Kidney (tissue), 14 donors: ENCODE data around the gene FOXP2. TPM values are rescaled to one million over a fixed set of nuclear protein-coding genes. Genes with fewer than 3 reads are reported as not detected.

ENCODE experiments used
- DNase-seq, 5 donors: peaks; one replicate each; pipeline ENCODE4 v3.0.0-alpha.2; 2013 to 2020
- FAIRE-seq: peaks from 2 replicates; lab custom pipeline; 2012; peaks lifted over from hg19 to GRCh38; lab: Jason Lieb, UNC
- H3K27ac ChIP-seq, 2 donors: one replicate each; pipeline ENCODE4 v1.7.0; 2013; ENCODE audit warnings: low read depth in 2 of 2, low read length in 2 of 2, inconsistent platforms in 1 of 2
- H3K27me3 ChIP-seq: one replicate; pipeline ENCODE4 v1.7.1; 2013; ENCODE audit warnings: low read length, inconsistent platforms; ENCODE audit not compliant: control insufficient read depth, insufficient read depth
- H3K36me3 ChIP-seq, 3 donors: one replicate each; pipeline versions ENCODE4 v1.7.0 to v1.7.1; 2013; ENCODE audit warnings: low read length in 3 of 3, control low read depth in 1 of 3, inconsistent platforms in 1 of 3; ENCODE audit not compliant: insufficient read depth in 3 of 3, control insufficient read depth in 2 of 3
- H3K4me1 ChIP-seq, 3 donors: one replicate each; pipeline versions ENCODE4 v1.7.0 to v1.7.1; 2013; ENCODE audit warnings: low read length in 3 of 3, inconsistent platforms in 1 of 3, low read depth in 1 of 3; ENCODE audit not compliant: control insufficient read depth in 2 of 3, insufficient read depth in 2 of 3
- H3K4me3 ChIP-seq, 3 donors: one replicate each; pipeline versions ENCODE4 v1.7.0 to v1.8.1; 2013; ENCODE audit warnings: low read length in 3 of 3, control low read depth in 1 of 3, inconsistent platforms in 1 of 3
- H3K9ac ChIP-seq, 3 donors: one replicate each; pipeline versions ENCODE4 v1.7.0 to v1.7.1; 2013; ENCODE audit warnings: low read length in 3 of 3, control low read depth in 1 of 3, inconsistent platforms in 1 of 3
- H3K9me3 ChIP-seq, 3 donors: one replicate each; pipeline versions ENCODE4 v1.7.0 to v1.7.1; 2013; ENCODE audit warnings: low read length in 3 of 3, control low read depth in 1 of 3, inconsistent platforms in 1 of 3; ENCODE audit not compliant: control insufficient read depth in 2 of 3, insufficient read depth in 1 of 3
- CTCF ChIP-seq: IDR thresholded peaks from 3 replicates; pipeline ENCODE4 v1.5.1; 2012; ENCODE audit warnings: mild to moderate bottlenecking, moderate library complexity, borderline replicate concordance; ENCODE audit not compliant: insufficient read depth; ENCODE audit errors: extremely low read depth
- intact Hi-C: fragments of 100-400 bp; cut with DNase I; formaldehyde crosslinking; loops from one replicate; pipeline ENCODE4 v1.11.1; 2022
- polyA plus RNA-seq: library from polyadenylated mRNA; stranded (reverse); fragments of 350-450 nt; fragmentation: Illumina TruSeq; extraction: RNeasy Lipid Tissue Mini Kit (QIAGEN cat#74804); gene quantifications from one replicate; pipeline ENCODE4 v1.2.3, GENCODE V29; 2014; ENCODE audit warnings: low read depth, low replicate concordance; ENCODE audit not compliant: insufficient read depth
- total RNA-seq: library from RNA; stranded (reverse); fragmentation: NEBNext Ultra II Directional; extraction: Animal tissue kit (Norgen Biotek cat#: 25700); gene quantifications from one replicate; pipeline ENCODE4 v1.2.1, GENCODE V29; 2021
- donor health status: control.
- donor health status: control.
- donor health status: control.
- donor health status: control.
- donor health status: control.
- donor health status: DM: yes; HTN: yes; CAD: no.
- donor health status: Normal renal cell carcinoma (clear cell type).

Gene FOXP2
- total and polyA plus RNA-seq, 2 donors from 2014 or later, result 0.69 to 8.0 TPM

DNA sequence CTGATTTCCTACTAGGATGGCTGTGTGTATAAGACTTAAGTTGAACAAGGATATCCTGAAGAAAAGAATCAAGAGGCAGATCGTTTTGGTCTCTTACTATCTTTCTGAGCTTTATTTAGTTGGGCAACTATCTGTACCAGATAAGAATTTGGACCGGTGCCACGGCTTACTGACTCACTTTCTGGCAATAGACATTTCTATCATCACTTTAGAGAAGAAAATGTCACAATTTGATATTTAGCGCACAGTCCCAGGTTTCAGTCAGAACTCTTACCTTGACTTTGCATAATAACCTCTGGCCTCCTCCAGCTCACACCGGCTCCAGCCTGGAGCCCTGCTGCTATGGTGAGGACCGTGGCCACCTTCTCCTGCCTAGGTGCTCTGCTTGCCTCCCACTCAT is 289.1 kb downstream of the FOXP2 start:
- no peak for TF ChIP-seq CTCF
- no peaks in the 10 kb centered on the region for H3K27me3 ChIP-seq
- H3K4me3 ChIP-seq, result no peak overlapping the region
- H3K9me3 ChIP-seq, result no peaks in the 10 kb centered on the region
- no peaks in the 10 kb centered on the region for H3K4me1 ChIP-seq
- no peak overlapping the region for H3K27ac ChIP-seq
- no peak overlapping the region for H3K9ac ChIP-seq
- FAIRE-seq (no peak), DNase-seq (no peak)
- intact Hi-C loops, result no loop called here
- no peaks in the 10 kb centered on the region for H3K36me3 ChIP-seq

DNA sequence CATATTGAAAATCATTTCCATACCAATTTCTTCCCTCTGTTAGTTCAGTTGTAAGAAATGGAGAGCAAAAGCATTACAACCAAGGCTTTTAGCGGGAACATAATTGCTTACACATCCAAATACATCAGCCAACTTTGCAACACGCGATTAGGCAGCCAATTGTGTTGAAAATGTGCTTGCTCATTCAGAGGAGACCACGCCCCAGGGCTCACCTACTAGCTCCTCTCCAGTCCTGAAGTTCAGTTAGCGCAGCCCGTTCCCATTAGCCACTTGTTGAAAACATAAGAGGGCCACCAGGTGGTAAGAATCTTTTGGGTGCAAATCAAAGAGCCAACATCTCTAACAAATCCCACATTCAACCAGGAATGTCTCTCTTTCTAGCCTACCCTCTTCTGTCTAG is 294.0 kb downstream of the FOXP2 start:
- Histone ChIP-seq H3K27ac (no peak overlapping the region), H3K27me3 (no peaks in the 10 kb centered on the region), H3K9ac (no peak overlapping the region), H3K9me3 (no peaks in the 10 kb centered on the region), H3K4me3 (no peak overlapping the region), H3K4me1 (peaks cover 0 to 7% (median 0%) of the 10 kb centered on the region in 3 donors), H3K36me3 (no peaks in the 10 kb centered on the region)
- FAIRE-seq, result no peak
- intact Hi-C loops, result no loop called here
- TF ChIP-seq CTCF, result no peak
- DNase-seq, result peak in 3 of 5 donors; percentile 27 to 46 (median 43)

DNA sequence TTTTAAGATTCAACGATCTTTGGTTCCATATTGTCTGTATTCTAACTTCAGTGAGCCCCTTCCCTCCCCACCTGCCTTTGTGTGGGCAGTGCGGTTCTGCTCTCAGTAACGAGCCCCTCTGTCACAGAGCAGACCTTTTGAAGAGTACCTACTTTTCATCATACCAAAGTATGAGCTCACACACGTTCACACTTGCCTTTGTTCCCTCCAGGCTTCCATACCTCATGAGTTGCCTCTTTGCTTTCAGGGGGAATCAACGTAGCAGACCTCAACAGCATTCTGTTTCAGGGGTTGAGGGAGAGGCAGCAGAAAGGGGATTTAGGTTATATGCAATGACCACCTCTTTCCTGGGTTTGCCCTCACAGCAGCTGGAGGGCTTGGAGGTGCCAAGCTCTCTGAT is 295.9 kb downstream of the FOXP2 start:
- H3K4me3 ChIP-seq, result no peak overlapping the region
- TF ChIP-seq CTCF, result no peak
- no peaks in the 10 kb centered on the region for H3K27me3 ChIP-seq
- H3K9ac ChIP-seq, result no peak overlapping the region
- H3K27ac ChIP-seq, result no peak overlapping the region
- no peak for DNase-seq
- no peaks in the 10 kb centered on the region for H3K9me3 ChIP-seq
- peaks cover 0 to 7% (median 0%) of the 10 kb centered on the region in 3 donors for H3K4me1 ChIP-seq
- no peaks in the 10 kb centered on the region for H3K36me3 ChIP-seq
- FAIRE-seq, result no peak
- intact Hi-C loops, result no loop called here

DNA sequence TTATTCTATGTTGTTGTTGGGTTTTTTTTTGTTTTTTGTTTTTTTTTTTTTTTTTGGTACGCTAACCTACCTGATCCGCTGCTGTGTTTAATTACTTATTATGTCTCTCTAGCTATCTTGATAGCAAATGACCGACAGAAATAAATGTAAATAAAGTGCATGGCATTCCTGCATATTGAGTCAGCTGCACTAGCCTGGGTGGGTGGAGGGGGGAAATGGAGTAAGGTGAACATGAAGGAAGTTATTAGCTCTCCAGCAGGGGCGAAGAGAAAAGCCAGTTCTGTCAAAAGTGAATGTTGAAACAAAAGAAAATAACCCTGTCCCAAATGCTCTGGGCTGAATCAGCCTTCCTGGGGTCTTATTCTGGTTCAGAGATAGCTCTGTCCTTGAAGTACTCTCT is 296.6 kb downstream of the FOXP2 start:
- DNase-seq (no peak), FAIRE-seq (no peak)
- Histone ChIP-seq H3K36me3 (no peaks in the 10 kb centered on the region), H3K4me1 (peaks cover 0 to 7% (median 0%) of the 10 kb centered on the region in 3 donors), H3K9ac (no peak overlapping the region), H3K9me3 (no peaks in the 10 kb centered on the region), H3K4me3 (no peak overlapping the region), H3K27ac (no peak overlapping the region), H3K27me3 (no peaks in the 10 kb centered on the region)
- TF ChIP-seq CTCF, result no peak
- intact Hi-C loops, result no loop called here
